Testis (tissue), 2 donors: ENCODE data around the gene SFRP5.

Experiments
- CTCF ChIP-seq, 3 experiments: fragments of 450-650 bp in 2 of 3; fragments of 200-600 bp in 1 of 3; sonication (generic) in 1 of 3; IDR thresholded peaks; one replicate each; pipeline ENCODE4 v1.5.1; 2016 to 2019; ENCODE audit warnings: antibody characterized with exemption in 3 of 3, mild to moderate bottlenecking in 2 of 3, moderate library complexity in 1 of 3
- POLR2A ChIP-seq: fragments of 450-650 bp; IDR thresholded peaks from one replicate; pipeline ENCODE4 v1.6.1; 2017; ENCODE audit warnings: antibody characterized with exemption, mild to moderate bottlenecking, moderate library complexity

GRCh38 chr10:97759158-97759887 lies 12.5 kb downstream of the SFRP5 start:
- TF ChIP-seq POLR2A, result no peak
- peak; percentile 62 to 78 (median 67) for TF ChIP-seq CTCF (IDR thresholded peaks at IDR 0.05)
